ENCODE measurements around the gene HS3ST3A1.

The HS3ST3A1 gene

DNA sequence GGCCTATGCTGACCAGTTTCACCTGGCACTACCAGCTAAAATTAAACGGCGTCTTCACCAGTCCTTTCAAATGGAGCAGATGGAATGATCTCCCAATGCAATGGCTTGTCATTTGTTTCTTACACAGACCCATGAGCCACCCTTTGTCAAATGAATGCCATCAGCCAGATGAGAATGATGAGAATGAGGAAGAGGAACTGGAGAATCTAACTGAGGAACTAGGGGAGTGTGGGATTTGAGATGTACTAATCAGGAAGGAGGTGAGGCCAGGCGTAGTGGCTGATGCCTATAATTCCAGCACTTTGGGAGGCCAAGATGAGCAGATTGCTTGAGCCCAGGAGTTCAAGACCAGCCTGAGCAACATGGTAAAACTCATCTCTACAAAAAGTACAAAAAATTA is 116.4 kb downstream of the HS3ST3A1 start:
- no peak for DNase-seq

GRCh38 chr17:13484020-13484419 is 117.7 kb downstream of the HS3ST3A1 start:
- DNase-seq, result no peak

DNA sequence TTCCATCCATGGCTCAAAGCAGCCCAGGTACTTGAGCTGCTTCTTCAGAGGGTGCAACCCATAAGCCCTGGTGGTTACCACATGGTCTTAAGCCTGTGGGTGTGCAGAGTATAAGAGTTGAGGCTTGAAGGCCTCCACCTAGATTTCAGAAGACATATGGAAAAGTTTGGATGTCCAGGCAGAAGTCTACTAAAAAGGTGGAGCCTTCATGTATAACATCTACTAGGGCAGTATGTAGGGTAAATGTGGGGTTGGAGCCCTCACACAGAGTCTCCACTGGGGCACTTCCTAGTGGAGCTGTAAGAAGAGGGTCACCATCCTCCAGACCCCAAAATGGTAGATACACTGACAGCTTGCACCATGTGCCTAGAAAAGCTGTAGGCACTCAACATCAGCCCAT is 120.9 kb downstream of the HS3ST3A1 start:
- DNase-seq, result no peak

GRCh38 chr17:13478326-13478830 is 123.4 kb downstream of the HS3ST3A1 start:
- DNase-seq, result no peak

- DNase-seq, result no peak
Measured at GRCh38 chr17:13477180-13477611, 124.5 kb downstream of the HS3ST3A1 start.

DNA sequence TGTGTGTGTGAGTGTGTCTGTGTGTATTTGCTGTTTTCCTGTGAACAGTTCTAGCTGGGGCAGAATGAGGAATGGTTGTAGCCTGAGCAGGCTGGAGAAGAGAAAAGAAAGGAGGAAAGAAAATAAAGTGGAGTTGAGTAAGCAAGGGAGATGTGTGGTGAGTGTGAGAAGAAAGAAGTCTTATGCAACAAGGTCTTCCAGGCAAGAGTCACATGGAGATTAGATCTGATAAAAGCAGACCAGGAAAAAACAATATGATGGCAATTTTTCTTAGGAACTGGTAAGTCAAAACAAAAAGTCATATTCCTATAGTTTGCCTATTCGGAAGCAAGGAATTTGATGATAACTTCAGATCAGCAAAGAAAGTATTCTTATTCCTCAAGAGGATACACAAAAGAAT is 125.0 kb downstream of the HS3ST3A1 start:
- no peak for DNase-seq

GRCh38 chr17:13475574-13476223 is 126.0 kb downstream of the HS3ST3A1 start:
- DNase-seq, result no peak

DNA sequence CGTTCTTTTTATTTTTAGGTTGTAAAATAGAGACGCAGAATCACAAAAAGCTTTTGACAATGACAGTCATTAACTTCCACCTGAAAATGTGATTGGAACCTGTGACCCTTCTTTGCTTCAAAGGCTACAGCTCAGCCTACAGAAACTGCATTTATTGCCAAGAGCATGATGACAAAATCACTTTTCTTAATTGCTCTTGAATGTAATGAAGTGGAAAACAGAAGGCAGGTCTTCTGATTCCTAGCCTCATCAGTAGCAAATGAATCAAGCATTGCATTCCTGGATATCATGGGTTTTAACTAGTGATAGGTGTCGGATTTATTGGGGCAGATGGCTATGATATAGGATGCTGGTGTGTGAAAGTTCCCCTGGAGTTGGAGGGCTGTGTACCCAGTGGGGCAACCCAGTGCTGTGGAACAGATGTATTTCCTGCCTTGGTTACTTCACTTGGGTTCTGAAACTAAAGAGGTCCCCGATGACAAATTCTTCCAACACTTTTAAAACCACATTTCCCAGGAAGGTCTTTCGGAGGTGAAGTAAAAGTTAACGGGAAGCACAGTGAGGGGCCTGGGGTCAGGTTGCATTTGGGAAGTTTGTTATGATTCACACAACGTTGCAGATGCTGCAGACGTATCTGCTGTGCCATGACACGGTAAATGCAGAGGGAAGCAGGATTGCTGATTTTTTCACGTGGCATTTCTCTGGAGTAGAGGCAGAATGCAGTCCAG is 127.5 kb downstream of the HS3ST3A1 start:
- DNase-seq, result no peak

- DNase-seq, result no peak
Measured at GRCh38 chr17:13465678-13466077, 136.1 kb downstream of the HS3ST3A1 start.

DNA sequence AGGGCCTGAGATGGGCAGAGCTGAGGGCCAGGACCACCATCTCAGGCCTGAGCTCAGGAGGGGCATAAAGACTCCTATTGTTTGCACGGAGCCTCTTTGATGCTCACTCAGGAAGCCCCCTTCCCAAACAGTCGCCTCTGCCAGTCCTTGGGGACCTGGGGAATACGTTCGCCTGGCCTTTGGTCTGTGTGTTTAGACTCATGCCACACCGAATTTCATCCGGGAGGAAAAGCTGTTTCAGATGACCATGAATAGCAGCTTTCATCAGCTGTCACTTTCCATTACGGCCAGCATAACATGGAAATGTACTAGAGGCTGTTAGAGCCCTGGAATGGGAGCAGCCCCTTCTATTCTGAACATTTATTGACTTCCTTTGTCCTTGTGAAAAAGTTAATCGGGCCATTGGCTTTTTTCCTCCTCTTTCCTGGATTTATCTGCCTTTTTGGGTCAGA is 139.0 kb downstream of the HS3ST3A1 start:
- no peak for DNase-seq

DNA sequence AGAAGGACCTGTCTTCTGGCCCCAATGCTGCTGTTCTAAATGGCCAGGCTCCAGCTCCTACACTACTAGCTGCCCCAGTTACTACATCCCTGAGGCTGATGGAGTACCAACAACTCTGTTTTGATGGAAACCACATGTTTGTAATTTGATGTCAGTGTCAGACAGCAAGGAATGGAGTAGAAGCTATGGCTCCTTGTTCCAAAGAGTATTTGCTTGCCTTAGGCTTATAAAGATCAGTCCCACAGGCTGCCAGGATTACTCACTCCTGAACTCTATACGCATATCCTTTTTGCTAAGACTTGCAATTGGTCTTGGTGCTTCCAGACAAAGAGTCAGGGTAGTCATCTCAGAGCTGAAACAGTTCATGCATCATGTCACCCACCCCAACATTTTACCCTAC is 139.6 kb downstream of the HS3ST3A1 start:
- no peak for DNase-seq

DNA sequence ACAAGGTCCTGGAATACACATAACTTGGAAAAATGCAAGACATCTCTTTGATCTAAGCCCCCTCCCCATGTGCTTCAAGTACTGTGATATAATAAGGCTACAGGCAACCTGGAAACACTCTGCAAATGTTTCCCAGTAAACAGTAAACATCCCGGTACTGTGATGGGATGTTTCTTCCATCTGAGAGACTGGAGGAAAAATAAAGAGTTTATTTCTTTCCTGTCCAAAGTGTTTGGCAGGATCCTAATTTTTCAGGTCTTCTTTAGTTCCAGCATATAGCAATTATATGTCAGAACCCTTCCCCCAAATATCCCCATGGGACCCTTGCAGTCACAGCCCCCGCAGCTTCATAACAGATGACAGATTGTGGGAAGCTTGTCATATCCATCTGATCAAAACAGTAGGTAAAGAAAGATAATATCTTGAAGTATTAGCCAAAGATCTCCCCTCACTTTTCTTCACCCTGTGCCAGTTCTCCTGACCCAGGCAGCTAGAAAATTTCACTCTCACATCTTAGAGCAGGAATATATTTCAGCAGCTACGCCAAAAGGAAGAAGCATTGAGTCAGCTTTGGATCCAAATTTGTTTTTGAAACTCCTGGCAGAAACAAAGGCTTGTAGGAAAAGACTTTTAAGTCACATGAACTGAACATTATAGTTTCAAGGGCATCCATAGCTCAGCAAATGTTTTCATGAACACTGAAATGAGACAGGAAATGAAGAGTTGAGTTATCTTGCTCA is 141.3 kb downstream of the HS3ST3A1 start:
- DNase-seq, result no peak

DNA sequence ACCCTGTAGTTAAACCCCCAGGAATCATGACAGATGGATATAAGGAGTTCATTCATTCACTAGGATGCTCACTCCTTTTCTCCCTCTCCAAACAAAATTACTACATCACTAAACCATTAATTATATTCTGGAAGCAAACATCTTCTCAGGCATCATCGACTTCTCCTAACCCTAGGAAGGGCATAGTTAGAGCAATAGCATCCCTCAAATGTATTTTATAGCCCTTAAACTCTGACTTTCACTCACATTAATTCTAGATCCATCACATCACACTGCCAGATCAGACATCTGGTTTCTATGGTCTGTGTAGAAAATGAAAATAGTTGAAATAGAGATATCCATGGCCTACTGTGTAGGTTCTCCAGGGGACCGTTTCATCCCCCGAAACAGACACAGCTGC is 143.9 kb downstream of the HS3ST3A1 start:
- DNase-seq, result no peak
